GM21825 (cell line): ENCODE data around the gene SLX4IP.

Source experiments
- ATAC-seq: cut with Tn5 transposase; IDR thresholded peaks from one replicate; pipeline ENCODE4 v1.9.1; 2021; ENCODE audit warnings: mild to moderate bottlenecking, moderate library complexity; ENCODE audit not compliant: unreplicated experiment

The SLX4IP gene

GRCh38 chr20:10547276-10548114 is 112.4 kb downstream of the SLX4IP start:
- ATAC-seq, result no peak

GRCh38 chr20:10549511-10549910 is 114.4 kb downstream of the SLX4IP start:
- no peak for ATAC-seq

GRCh38 chr20:10550204-10551118 is 115.4 kb downstream of the SLX4IP start:
- ATAC-seq, result no peak

GRCh38 chr20:10551732-10552724 is 116.9 kb downstream of the SLX4IP start:
- ATAC-seq, result peak; percentile 74

GRCh38 chr20:10553326-10553984 is 118.3 kb downstream of the SLX4IP start:
- peak; percentile 55 for ATAC-seq

- no peak for ATAC-seq
These were observed 119.2 kb downstream of the SLX4IP start for GRCh38 chr20:10554285-10554684.

- ATAC-seq, result no peak
These were observed 120.3 kb downstream of the SLX4IP start for GRCh38 chr20:10555393-10555792.

- ATAC-seq, result no peak
These were observed 120.8 kb downstream of the SLX4IP start for GRCh38 chr20:10555865-10556308.

GRCh38 chr20:10556519-10557083 is 121.5 kb downstream of the SLX4IP start:
- no peak for ATAC-seq

GRCh38 chr20:10557685-10558084 is 122.6 kb downstream of the SLX4IP start:
- ATAC-seq, result no peak

- ATAC-seq, result peak; percentile 91
These were observed 123.6 kb downstream of the SLX4IP start for GRCh38 chr20:10558635-10559187.

GRCh38 chr20:10559266-10559665 is 124.2 kb downstream of the SLX4IP start:
- no peak for ATAC-seq

- ATAC-seq, result no peak
These were observed 125.6 kb downstream of the SLX4IP start for GRCh38 chr20:10560686-10561085.

GRCh38 chr20:10561302-10561701 is 126.2 kb downstream of the SLX4IP start:
- ATAC-seq, result no peak

- ATAC-seq, result no peak
These were observed 127.8 kb downstream of the SLX4IP start for GRCh38 chr20:10562899-10563298.

GRCh38 chr20:10563935-10564492 is 128.9 kb downstream of the SLX4IP start:
- ATAC-seq, result no peak

GRCh38 chr20:10565191-10565921 is 130.3 kb downstream of the SLX4IP start:
- no peak for ATAC-seq
